Osteocyte (in vitro differentiated cells): ENCODE data around the gene RABGAP1L. TPM values are rescaled to one million over a fixed set of nuclear protein-coding genes. Genes with fewer than 3 reads are reported as not detected.

Experiments
- DNase-seq: peaks from one replicate; pipeline ENCODE4 v3.0.0; 2021; ENCODE audit warnings: mixed read lengths; ENCODE audit not compliant: unreplicated experiment; ENCODE audit errors: extremely low spot score
- H3K27ac Mint-ChIP-seq: one replicate; pipeline ENCODE4 v1.8.0; 2021; ENCODE audit warnings: mild to moderate bottlenecking, mixed read lengths; ENCODE audit not compliant: unreplicated experiment
- H3K27me3 Mint-ChIP-seq: one replicate; pipeline ENCODE4 v1.8.0; 2021; ENCODE audit warnings: mixed read lengths; ENCODE audit not compliant: unreplicated experiment
- H3K36me3 Mint-ChIP-seq: one replicate; pipeline ENCODE4 v1.8.0; 2021; ENCODE audit warnings: mixed read lengths; ENCODE audit not compliant: unreplicated experiment
- H3K4me1 Mint-ChIP-seq: one replicate; pipeline ENCODE4 v1.8.0; 2021; ENCODE audit warnings: mixed read lengths; ENCODE audit not compliant: unreplicated experiment
- H3K4me3 Mint-ChIP-seq: one replicate; pipeline ENCODE4 v1.8.0; 2021; ENCODE audit warnings: mild to moderate bottlenecking, moderate library complexity, mixed read lengths; ENCODE audit not compliant: unreplicated experiment
- H3K9me3 Mint-ChIP-seq: one replicate; pipeline ENCODE4 v1.8.0; 2021; ENCODE audit warnings: mixed read lengths; ENCODE audit not compliant: unreplicated experiment
- CTCF ChIP-seq: fragments of 200-600 bp; sonication (generic); IDR thresholded peaks from 2 replicates; pipeline ENCODE4 v1.5.0; 2021; ENCODE audit warnings: antibody characterized with exemption, mild to moderate bottlenecking, moderate library complexity
- total RNA-seq: library from RNA; stranded (reverse); gene quantifications from 2 replicates; pipeline ENCODE4 v1.2.1, GENCODE V29; 2021

The RABGAP1L gene
- total RNA-seq, 1 donor from 2014 or later = 29.3 TPM

- no peak for DNase-seq
- H3K36me3 Mint-ChIP-seq = no peaks in the 10 kb centered on the region
- no peak overlapping the region for H3K27ac Mint-ChIP-seq
- no peaks in the 10 kb centered on the region for H3K4me1 Mint-ChIP-seq
- H3K4me3 Mint-ChIP-seq = no peak overlapping the region
- TF ChIP-seq CTCF = no peak
- H3K27me3 Mint-ChIP-seq = no peaks in the 10 kb centered on the region
- no peaks in the 10 kb centered on the region for H3K9me3 Mint-ChIP-seq
These were observed 517.5 kb downstream of the RABGAP1L start for GRCh38 chr1:174676856-174677255.

- Mint-ChIP-seq H3K27me3 (no peaks in the 10 kb centered on the region), H3K4me1 (no peaks in the 10 kb centered on the region), H3K27ac (no peak overlapping the region), H3K4me3 (no peak overlapping the region), H3K36me3 (no peaks in the 10 kb centered on the region), H3K9me3 (no peaks in the 10 kb centered on the region)
- no peak for DNase-seq
- TF ChIP-seq CTCF = no peak
These were observed 519.3 kb downstream of the RABGAP1L start for GRCh38 chr1:174678657-174679056.

- no peak overlapping the region for H3K4me3 Mint-ChIP-seq
- no peaks in the 10 kb centered on the region for H3K4me1 Mint-ChIP-seq
- DNase-seq = no peak
- no peaks in the 10 kb centered on the region for H3K9me3 Mint-ChIP-seq
- H3K27me3 Mint-ChIP-seq = no peaks in the 10 kb centered on the region
- no peaks in the 10 kb centered on the region for H3K36me3 Mint-ChIP-seq
- H3K27ac Mint-ChIP-seq = no peak overlapping the region
- no peak for TF ChIP-seq CTCF
These were observed 520.8 kb downstream of the RABGAP1L start for GRCh38 chr1:174680101-174680500.

GRCh38 chr1:174682419-174683008, 523.2 kb downstream of the RABGAP1L start:
- no peak overlapping the region for H3K27ac Mint-ChIP-seq
- H3K4me1 Mint-ChIP-seq = no peaks in the 10 kb centered on the region
- peaks cover 3% of the 10 kb centered on the region for H3K36me3 Mint-ChIP-seq
- peaks cover 4% of the 10 kb centered on the region for H3K9me3 Mint-ChIP-seq
- DNase-seq = no peak
- H3K27me3 Mint-ChIP-seq = no peaks in the 10 kb centered on the region
- no peak for TF ChIP-seq CTCF
- H3K4me3 Mint-ChIP-seq = no peak overlapping the region

GRCh38 chr1:174686213-174686612, 526.9 kb downstream of the RABGAP1L start:
- Mint-ChIP-seq H3K9me3 (peaks cover 4% of the 10 kb centered on the region), H3K4me3 (no peak overlapping the region), H3K27ac (no peak overlapping the region), H3K36me3 (peaks cover 3% of the 10 kb centered on the region), H3K27me3 (no peaks in the 10 kb centered on the region), H3K4me1 (peaks cover 2% of the 10 kb centered on the region)
- TF ChIP-seq CTCF = no peak
- DNase-seq = no peak
